Fibroblast of mammary gland (primary cell): ENCODE data around the gene PTDSS2.
"Not testable (repeated sequence)": the region's sequence is repeated elsewhere in the genome, so short reads cannot be mapped to it uniquely, and the experiment has no call there.

Experiments
- DNase-seq: peaks from one replicate; pipeline ENCODE4 v3.0.0-alpha.2; 2010; ENCODE audit warnings: low read depth
- H3K4me3 ChIP-seq: 2 replicates; pipeline ENCODE4 v1.5.1; 2011; ENCODE audit warnings: low read depth, mild to moderate bottlenecking, low read length, moderate library complexity; ENCODE audit not compliant: control insufficient read depth
- TF ChIP-seq, protein P1 (sequence below): conservative IDR thresholded peaks from 2 replicates; pipeline ENCODE4 v1.5.1; 2011; ENCODE audit warnings: low read depth, low read length, inconsistent platforms; ENCODE audit not compliant: control insufficient read depth, insufficient read depth

Gene PTDSS2

GRCh38 chr11:515131-515530 is 65.1 kb downstream of the PTDSS2 start:
- no peak for DNase-seq
- TF ChIP-seq, protein P1, sequence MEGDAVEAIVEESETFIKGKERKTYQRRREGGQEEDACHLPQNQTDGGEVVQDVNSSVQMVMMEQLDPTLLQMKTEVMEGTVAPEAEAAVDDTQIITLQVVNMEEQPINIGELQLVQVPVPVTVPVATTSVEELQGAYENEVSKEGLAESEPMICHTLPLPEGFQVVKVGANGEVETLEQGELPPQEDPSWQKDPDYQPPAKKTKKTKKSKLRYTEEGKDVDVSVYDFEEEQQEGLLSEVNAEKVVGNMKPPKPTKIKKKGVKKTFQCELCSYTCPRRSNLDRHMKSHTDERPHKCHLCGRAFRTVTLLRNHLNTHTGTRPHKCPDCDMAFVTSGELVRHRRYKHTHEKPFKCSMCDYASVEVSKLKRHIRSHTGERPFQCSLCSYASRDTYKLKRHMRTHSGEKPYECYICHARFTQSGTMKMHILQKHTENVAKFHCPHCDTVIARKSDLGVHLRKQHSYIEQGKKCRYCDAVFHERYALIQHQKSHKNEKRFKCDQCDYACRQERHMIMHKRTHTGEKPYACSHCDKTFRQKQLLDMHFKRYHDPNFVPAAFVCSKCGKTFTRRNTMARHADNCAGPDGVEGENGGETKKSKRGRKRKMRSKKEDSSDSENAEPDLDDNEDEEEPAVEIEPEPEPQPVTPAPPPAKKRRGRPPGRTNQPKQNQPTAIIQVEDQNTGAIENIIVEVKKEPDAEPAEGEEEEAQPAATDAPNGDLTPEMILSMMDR, result no peak
- no peak overlapping the region for H3K4me3 ChIP-seq

DNA sequence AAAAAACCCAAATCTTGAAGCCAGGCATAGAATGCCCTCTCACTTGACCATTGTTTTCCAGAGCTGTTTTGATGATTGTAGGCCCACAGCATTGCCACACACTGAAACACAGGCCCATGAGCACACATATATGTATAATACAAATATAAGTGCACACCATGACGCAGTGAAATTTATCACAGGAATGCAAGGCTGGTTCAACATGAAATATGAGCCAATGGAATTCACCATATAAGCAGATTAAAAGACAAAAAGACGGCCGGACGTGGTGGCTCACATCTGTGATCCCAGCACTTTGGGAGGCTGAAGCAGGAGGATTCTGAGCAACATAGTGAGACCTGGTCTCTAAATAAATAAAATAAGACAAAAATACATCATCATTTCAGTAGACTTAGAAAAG is 66.3 kb downstream of the PTDSS2 start:
- DNase-seq, result no peak
- no peak overlapping the region for H3K4me3 ChIP-seq
- TF ChIP-seq, protein P1, result no peak

GRCh38 chr11:516918-517685 is 67.0 kb downstream of the PTDSS2 start:
- not testable (repeated sequence) for DNase-seq, H3K4me3 ChIP-seq

- DNase-seq, result peak; percentile 96
- peak overlapping the region; percentile 16 for H3K4me3 ChIP-seq
These were observed 68.6 kb downstream of the PTDSS2 start for GRCh38 chr11:518463-519202.

GRCh38 chr11:520428-521176 is 70.5 kb downstream of the PTDSS2 start:
- DNase-seq, result no peak
- TF ChIP-seq, protein P1, result no peak
- H3K4me3 ChIP-seq, result no peak overlapping the region

More at GRCh38 chr11:518463-519202, 68.6 kb downstream of the PTDSS2 start:
- TF ChIP-seq, protein P1, result no peak

- TF ChIP-seq, protein P1, result no peak
- no peak for DNase-seq
- H3K4me3 ChIP-seq, result no peak overlapping the region
These were observed 71.2 kb downstream of the PTDSS2 start for GRCh38 chr11:521177-521688.
